Measurements from ENCODE around the gene ZBP1. TPM values are rescaled to one million over a fixed set of nuclear protein-coding genes. Genes with fewer than 3 reads are reported as not detected.

Gene ZBP1
- total and polyA plus RNA-seq, 8 donors = 0.11 to 5.3 (median 0.39) TPM; not detected in 2

DNA sequence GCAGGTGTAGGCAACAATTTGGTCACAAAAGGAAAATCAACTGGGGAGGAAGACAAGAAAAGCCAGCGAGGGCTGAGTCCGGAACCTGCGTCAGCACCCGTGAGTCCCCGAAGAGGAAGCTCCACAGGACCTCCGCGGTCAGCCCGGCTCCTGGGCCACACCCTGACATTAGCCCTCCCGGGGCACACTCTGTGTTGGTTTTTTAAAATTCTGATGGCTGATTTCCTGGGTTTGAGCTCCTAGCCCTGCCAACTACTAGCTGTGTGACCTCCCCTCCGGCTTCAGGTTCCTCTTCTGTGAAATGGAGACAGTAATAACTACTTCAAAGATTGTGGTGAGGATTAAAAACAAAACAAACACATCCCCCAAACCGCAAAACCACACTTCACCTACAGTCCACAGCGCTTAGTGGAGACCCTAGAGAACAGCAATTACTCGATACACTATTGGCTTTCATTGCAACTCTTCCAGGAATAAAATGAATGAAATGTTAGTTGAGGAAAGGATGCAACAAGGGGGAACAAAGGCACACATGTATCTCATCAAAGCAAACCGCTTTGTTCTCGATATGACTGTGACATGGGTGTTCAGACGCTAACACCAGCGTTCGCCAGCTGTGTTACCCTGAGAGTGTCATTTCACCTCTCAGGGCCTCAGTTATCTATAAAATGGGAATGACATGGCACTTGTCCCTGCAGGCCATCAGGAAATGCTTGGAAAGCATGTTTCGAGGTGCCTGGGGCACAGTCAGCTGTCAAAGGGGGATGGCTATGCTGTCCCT lies 985 bp downstream of the ZBP1 start:
- intact Hi-C loops (cut with DNase I) = no loop called here
- Histone ChIP-seq H3K9me3 (no peaks in the 10 kb centered on the region), H3K4me1 (peaks cover 0 to 40% of the 10 kb centered on the region in 2 donors), H3K27me3 (no peaks in the 10 kb centered on the region), H3K4me3 (peak overlapping the region in 1 of 2 donors; percentile 23), H3K27ac (peak overlapping the region; percentile 29 to 89), H3K36me3 (no peaks in the 10 kb centered on the region)
- peak in 2 of 4 donors; percentile 80 to 94 for DNase-seq
- peak; percentile 43 for ATAC-seq
- TF ChIP-seq, protein P1, sequence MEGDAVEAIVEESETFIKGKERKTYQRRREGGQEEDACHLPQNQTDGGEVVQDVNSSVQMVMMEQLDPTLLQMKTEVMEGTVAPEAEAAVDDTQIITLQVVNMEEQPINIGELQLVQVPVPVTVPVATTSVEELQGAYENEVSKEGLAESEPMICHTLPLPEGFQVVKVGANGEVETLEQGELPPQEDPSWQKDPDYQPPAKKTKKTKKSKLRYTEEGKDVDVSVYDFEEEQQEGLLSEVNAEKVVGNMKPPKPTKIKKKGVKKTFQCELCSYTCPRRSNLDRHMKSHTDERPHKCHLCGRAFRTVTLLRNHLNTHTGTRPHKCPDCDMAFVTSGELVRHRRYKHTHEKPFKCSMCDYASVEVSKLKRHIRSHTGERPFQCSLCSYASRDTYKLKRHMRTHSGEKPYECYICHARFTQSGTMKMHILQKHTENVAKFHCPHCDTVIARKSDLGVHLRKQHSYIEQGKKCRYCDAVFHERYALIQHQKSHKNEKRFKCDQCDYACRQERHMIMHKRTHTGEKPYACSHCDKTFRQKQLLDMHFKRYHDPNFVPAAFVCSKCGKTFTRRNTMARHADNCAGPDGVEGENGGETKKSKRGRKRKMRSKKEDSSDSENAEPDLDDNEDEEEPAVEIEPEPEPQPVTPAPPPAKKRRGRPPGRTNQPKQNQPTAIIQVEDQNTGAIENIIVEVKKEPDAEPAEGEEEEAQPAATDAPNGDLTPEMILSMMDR (IDR thresholded peaks at IDR 0.05) = no peak

DNA sequence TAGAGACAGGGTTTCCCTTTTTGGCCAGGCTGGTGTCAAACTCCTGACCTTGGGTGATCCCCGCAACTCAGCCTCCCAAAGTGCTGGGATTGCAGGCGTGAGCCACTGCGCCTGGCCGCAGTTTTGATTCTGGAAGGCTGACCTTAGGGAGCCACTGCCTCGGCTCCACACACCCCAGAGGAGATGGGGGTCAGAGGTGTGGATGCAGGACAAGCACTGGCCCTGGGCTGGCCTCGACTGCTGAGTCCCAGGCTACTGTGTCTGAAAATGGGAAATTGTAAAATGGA lies 1.5 kb downstream of the ZBP1 start:
- ATAC-seq (no peak), DNase-seq (peak in 1 of 4 donors; percentile 31)
- Histone ChIP-seq H3K27me3 (no peaks in the 10 kb centered on the region), H3K4me3 (peak overlapping the region in 1 of 2 donors; percentile 23), H3K36me3 (no peaks in the 10 kb centered on the region), H3K4me1 (peaks cover 0 to 40% of the 10 kb centered on the region in 2 donors), H3K27ac (peak overlapping the region; percentile 29 to 89), H3K9me3 (no peaks in the 10 kb centered on the region)
- intact Hi-C loops (cut with DNase I) = no loop called here
- TF ChIP-seq, protein P1 (IDR thresholded peaks at IDR 0.05) = no peak

DNA sequence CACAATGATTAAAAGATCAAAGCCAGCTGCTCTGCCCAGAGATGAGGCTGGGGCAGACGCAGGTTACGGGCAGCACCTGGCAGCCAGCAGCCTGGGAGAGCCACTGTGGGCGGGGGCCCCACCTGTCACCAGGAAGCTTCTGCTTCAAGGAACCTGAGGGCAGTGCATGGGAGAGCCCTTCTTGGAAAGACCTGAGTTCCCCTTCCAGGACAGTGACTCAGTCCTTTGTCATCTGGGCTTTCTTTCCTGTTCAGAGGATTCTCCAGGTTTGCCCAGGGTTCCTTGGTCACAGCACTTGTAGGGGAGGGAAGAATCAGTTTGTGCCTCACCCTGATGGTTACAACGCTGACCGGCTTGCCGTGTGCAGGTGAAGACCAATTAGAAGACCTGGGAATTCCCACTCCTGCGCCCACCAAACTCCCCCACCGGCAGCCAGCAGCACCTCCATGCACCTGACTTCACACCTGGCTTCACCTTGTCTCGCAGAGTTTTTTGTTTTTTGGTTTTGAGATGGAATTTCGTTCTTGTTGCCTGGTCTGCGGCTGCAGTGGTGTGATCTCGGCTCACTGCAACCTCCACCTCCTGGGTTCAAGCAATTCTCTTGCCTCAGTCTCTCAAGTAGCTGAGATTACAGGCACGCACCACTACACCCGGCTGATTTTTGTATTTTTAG lies 2.0 kb downstream of the ZBP1 start:
- no peaks in the 10 kb centered on the region for H3K9me3 ChIP-seq
- TF ChIP-seq, protein P1 (IDR thresholded peaks at IDR 0.05) = no peak

DNA sequence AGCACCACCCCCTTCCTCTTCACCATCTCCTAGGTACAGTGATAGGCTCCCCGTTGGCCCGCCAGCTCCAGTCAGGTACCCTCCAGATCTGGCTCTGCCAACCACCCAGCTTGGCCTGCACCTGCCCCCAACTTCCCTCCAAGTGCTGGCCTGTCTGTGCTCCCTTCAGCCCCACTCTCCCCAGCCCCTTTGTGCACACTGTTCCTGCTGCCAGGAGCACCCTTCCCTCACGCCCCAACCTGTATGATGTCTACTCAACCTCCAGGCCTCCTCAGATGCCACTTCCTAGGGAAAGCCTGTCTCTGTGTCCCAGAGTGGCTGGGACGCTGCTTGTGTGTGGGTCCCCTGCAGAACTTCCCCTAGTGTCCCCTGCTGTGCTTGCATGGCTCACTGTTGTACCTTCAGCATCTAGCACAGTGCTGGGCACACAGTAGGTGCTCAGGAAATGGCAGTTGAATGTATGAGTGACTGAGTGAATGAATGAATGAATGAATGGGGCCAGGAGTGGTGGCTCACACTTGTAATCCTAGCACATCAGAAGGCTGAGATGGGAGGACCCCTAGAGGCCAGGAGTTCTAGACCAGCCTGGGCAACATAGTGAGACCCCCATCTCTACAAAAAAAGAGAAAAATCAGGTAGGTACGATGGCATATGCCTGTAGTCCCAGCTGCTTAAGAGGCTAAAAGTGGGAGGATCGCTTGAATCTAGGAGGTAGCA lies 3.0 kb downstream of the ZBP1 start:
- H3K36me3 ChIP-seq = peaks cover 0 to 4% of the 10 kb centered on the region in 2 donors
- H3K9me3 ChIP-seq = no peaks in the 10 kb centered on the region
- H3K4me3 ChIP-seq = no peak overlapping the region
- TF ChIP-seq, protein P1 (IDR thresholded peaks at IDR 0.05) = no peak
- intact Hi-C loops (cut with DNase I) = no loop called here
- H3K27ac ChIP-seq = no peak overlapping the region
- peak in 2 of 4 donors; percentile 30 to 59 for DNase-seq
- ATAC-seq = no peak
- no peaks in the 10 kb centered on the region for H3K27me3 ChIP-seq
- H3K4me1 ChIP-seq = peaks cover 0 to 40% of the 10 kb centered on the region in 2 donors

More for the DNA sequence above, 2.0 kb downstream of the ZBP1 start:
- peak in 2 of 4 donors; percentile 51 to 67 for DNase-seq
- intact Hi-C loops (cut with DNase I) = no loop called here
- H3K4me1 ChIP-seq = peaks cover 0 to 40% of the 10 kb centered on the region in 2 donors
- ATAC-seq = peak; percentile 50
- peak overlapping the region; percentile 29 to 89 for H3K27ac ChIP-seq
- H3K27me3 ChIP-seq = no peaks in the 10 kb centered on the region
- H3K36me3 ChIP-seq = peaks cover 0 to 4% of the 10 kb centered on the region in 2 donors
- peak overlapping the region in 1 of 2 donors; percentile 23 for H3K4me3 ChIP-seq
